ENCODE measurements around the gene USP3.

The USP3 gene

DNA sequence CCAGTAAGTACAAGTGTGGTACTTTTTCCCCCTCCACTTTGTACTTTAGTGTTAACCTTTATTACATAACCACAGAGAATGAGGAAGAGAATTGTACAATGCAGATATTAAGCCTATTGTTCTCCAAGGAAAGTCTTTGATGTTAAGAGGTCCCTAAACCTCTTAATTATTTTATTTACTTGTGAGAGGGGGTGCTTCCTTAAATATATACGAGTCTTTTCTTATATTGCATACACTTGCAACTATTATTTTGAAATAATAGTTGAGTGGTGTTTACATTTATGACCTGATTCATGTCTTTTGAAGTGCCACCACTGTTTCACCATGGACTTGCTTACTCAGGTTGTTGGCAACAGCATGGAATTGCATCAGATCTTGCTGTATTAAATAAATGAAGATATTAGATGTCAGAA, 10.1 kb downstream of the USP3 start:
- Histone ChIP-seq H3K18ac (ENCODE audit: low read length) (no peak overlapping the region), H3K14ac (ENCODE audit: low read length) (no peak overlapping the region), H2AK5ac (ENCODE audit: low read length) (no peak overlapping the region), H3K36me3 (ENCODE audit: control insufficient read depth in 1 of 2, insufficient read depth in 2 of 2, low read length in 2 of 2) (no peaks in the 10 kb centered on the region), H3K79me1 (ENCODE audit: low read length) (no peaks in the 10 kb centered on the region), H3K4me3 (ENCODE audit: low read depth, low read length) (no peak overlapping the region), H4K8ac (ENCODE audit: low read depth, low read length) (no peak overlapping the region), H3K9ac (ENCODE audit: low read length) (no peak overlapping the region), H2BK120ac (ENCODE audit: insufficient read depth, low read length, poor library complexity) (no peak overlapping the region), H3K27ac (ENCODE audit: low read depth, low read length) (no peak overlapping the region), H3K4me1 (ENCODE audit: control insufficient read depth in 1 of 2, insufficient read depth in 2 of 2, low read length in 2 of 2) (peaks cover 0 to 3% of the 10 kb centered on the region in 2 experiments), H3K23ac (ENCODE audit: low read length) (no peak overlapping the region), H3K9me3 (ENCODE audit: insufficient read depth, low read depth, low read length) (no peaks in the 10 kb centered on the region), H4K12ac (ENCODE audit: low read depth, low read length) (no peak overlapping the region), H2BK5ac (ENCODE audit: low read depth, low read length, poor library complexity) (no peak overlapping the region), H3K79me2 (ENCODE audit: control insufficient read depth, insufficient read depth, low read length, poor library complexity) (no peaks in the 10 kb centered on the region), H4K91ac (ENCODE audit: low read depth, low read length) (no peak overlapping the region), H2AFZ (ENCODE audit: insufficient read depth, low read length, poor library complexity) (no peak overlapping the region), H2BK12ac (ENCODE audit: low read length) (no peak overlapping the region), H3K4me2 (ENCODE audit: low read length) (no peak overlapping the region), H3K27me3 (ENCODE audit: insufficient read depth, low read length) (no peaks in the 10 kb centered on the region), H3K4ac (ENCODE audit: low read depth, low read length) (no peak overlapping the region)
- no peak for DNase-seq
- WGBS (ENCODE audit: extremely low coverage, insufficient coverage, insufficient read length), result no CpG with 5 or more reads among the region's 1 CpG

DNA sequence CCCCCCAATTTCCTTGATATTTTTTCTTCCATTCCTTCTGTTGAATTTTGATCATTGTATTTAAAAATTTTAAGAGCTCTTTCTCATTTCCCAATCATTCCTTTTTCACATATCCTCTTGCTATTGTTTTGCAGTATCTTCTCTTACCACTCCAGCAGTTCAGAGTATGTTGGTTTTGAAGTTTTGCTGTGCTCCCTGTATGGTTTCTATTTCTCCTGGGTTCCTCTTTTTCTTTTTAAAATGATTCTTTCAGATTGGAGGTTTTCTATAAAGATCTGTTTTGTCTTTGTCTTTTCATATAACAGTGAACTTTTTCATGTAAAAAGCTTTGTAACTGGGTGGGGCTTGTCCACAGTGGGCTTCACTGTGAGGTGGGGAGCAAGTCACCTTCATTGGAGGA, 12.8 kb downstream of the USP3 start:
- Histone ChIP-seq H3K4me2 (ENCODE audit: low read length) (no peak overlapping the region), H4K8ac (ENCODE audit: low read depth, low read length) (no peak overlapping the region), H3K79me2 (ENCODE audit: control insufficient read depth, insufficient read depth, low read length, poor library complexity) (no peaks in the 10 kb centered on the region), H3K79me1 (ENCODE audit: low read length) (no peaks in the 10 kb centered on the region), H2BK120ac (ENCODE audit: insufficient read depth, low read length, poor library complexity) (no peak overlapping the region), H3K23ac (ENCODE audit: low read length) (no peak overlapping the region), H3K36me3 (ENCODE audit: control insufficient read depth in 1 of 2, insufficient read depth in 2 of 2, low read length in 2 of 2) (no peaks in the 10 kb centered on the region), H2BK12ac (ENCODE audit: low read length) (no peak overlapping the region), H3K27me3 (ENCODE audit: insufficient read depth, low read length) (no peaks in the 10 kb centered on the region), H3K9me3 (ENCODE audit: insufficient read depth, low read depth, low read length) (no peaks in the 10 kb centered on the region), H3K4ac (ENCODE audit: low read depth, low read length) (no peak overlapping the region), H2AFZ (ENCODE audit: insufficient read depth, low read length, poor library complexity) (no peak overlapping the region), H3K9ac (ENCODE audit: low read length) (no peak overlapping the region), H4K12ac (ENCODE audit: low read depth, low read length) (no peak overlapping the region), H3K4me1 (ENCODE audit: control insufficient read depth in 1 of 2, insufficient read depth in 2 of 2, low read length in 2 of 2) (peaks cover 0 to 5% of the 10 kb centered on the region in 2 experiments), H3K14ac (ENCODE audit: low read length) (no peak overlapping the region), H4K91ac (ENCODE audit: low read depth, low read length) (no peak overlapping the region), H3K4me3 (ENCODE audit: low read depth, low read length) (no peak overlapping the region), H3K27ac (ENCODE audit: low read depth, low read length) (no peak overlapping the region), H2AK5ac (ENCODE audit: low read length) (no peak overlapping the region), H3K18ac (ENCODE audit: low read length) (no peak overlapping the region), H2BK5ac (ENCODE audit: low read depth, low read length, poor library complexity) (no peak overlapping the region)
- DNase-seq, result no peak

DNA sequence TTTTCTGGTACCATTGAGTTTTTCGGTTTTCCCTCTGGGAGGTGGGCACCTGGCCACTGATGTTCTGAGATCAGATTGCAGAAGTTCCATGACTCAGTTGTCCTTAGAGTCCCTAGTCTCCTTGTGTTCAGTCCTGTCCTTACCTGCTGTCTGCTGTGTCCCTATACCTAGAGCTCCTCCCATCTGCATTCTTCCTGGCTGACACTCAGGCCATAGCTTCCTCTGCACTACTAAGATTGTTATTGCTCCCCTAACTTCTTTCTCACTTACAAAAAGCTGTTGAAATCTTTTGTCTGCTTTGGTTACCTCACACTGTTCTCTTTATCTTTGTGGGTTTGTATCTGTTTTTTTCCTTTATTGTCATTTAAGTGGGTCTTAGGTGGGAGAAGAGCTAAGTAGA, 13.2 kb downstream of the USP3 start:
- no peak overlapping the region for H2AK5ac ChIP-seq (ENCODE audit: low read length)
- DNase-seq, result peak in 1 of 2 donors; percentile 27
- H4K8ac ChIP-seq (ENCODE audit: low read depth, low read length), result no peak overlapping the region
- H3K9ac ChIP-seq (ENCODE audit: low read length), result no peak overlapping the region
- H4K91ac ChIP-seq (ENCODE audit: low read depth, low read length), result no peak overlapping the region
- no peak overlapping the region for H3K18ac ChIP-seq (ENCODE audit: low read length)
- H3K79me1 ChIP-seq (ENCODE audit: low read length), result no peaks in the 10 kb centered on the region
- H3K9me3 ChIP-seq (ENCODE audit: insufficient read depth, low read depth, low read length), result no peaks in the 10 kb centered on the region
- no CpG with 5 or more reads among the region's 1 CpG for WGBS (ENCODE audit: extremely low coverage, insufficient coverage, insufficient read length)
- H3K23ac ChIP-seq (ENCODE audit: low read length), result no peak overlapping the region
- no peaks in the 10 kb centered on the region for H3K79me2 ChIP-seq (ENCODE audit: control insufficient read depth, insufficient read depth, low read length, poor library complexity)
- H2BK5ac ChIP-seq (ENCODE audit: low read depth, low read length, poor library complexity), result no peak overlapping the region
- no peak overlapping the region for H3K27ac ChIP-seq (ENCODE audit: low read depth, low read length)
- no peaks in the 10 kb centered on the region for H3K36me3 ChIP-seq (ENCODE audit: control insufficient read depth in 1 of 2, insufficient read depth in 2 of 2, low read length in 2 of 2)
- H3K4ac ChIP-seq (ENCODE audit: low read depth, low read length), result no peak overlapping the region
- H2BK120ac ChIP-seq (ENCODE audit: insufficient read depth, low read length, poor library complexity), result no peak overlapping the region
- H3K4me1 ChIP-seq (ENCODE audit: control insufficient read depth in 1 of 2, insufficient read depth in 2 of 2, low read length in 2 of 2), result peaks cover 0 to 5% of the 10 kb centered on the region in 2 experiments
- H3K27me3 ChIP-seq (ENCODE audit: insufficient read depth, low read length), result no peaks in the 10 kb centered on the region
- H2AFZ ChIP-seq (ENCODE audit: insufficient read depth, low read length, poor library complexity), result no peak overlapping the region
- no peak overlapping the region for H3K4me2 ChIP-seq (ENCODE audit: low read length)
- no peak overlapping the region for H3K4me3 ChIP-seq (ENCODE audit: low read depth, low read length)
- no peak overlapping the region for H3K14ac ChIP-seq (ENCODE audit: low read length)
- no peak overlapping the region for H4K12ac ChIP-seq (ENCODE audit: low read depth, low read length)
- H2BK12ac ChIP-seq (ENCODE audit: low read length), result no peak overlapping the region

DNA sequence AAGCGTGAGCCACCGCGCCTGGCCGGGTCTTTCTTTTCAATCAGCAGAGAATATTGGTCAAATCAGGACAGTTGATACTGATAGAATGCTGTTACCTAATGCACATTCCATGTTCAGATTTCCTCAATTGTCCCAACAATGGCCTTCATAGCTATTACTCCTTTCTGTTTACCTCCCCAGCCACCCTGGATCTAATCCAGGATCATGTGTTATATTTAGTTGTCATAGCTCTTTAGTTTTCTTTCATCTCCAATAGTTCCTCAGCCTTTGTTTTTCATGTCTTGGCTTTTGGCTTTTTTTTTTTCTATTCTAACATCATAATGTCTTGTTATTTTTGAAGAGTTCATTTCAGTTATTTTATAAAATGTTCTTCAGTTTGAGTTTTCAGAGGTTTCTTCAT, 14.6 kb downstream of the USP3 start:
- no peak overlapping the region for H3K4ac ChIP-seq (ENCODE audit: low read depth, low read length)
- H2AK5ac ChIP-seq (ENCODE audit: low read length), result no peak overlapping the region
- H3K79me2 ChIP-seq (ENCODE audit: control insufficient read depth, insufficient read depth, low read length, poor library complexity), result no peaks in the 10 kb centered on the region
- H2AFZ ChIP-seq (ENCODE audit: insufficient read depth, low read length, poor library complexity), result no peak overlapping the region
- no peak overlapping the region for H3K4me2 ChIP-seq (ENCODE audit: low read length)
- H3K27ac ChIP-seq (ENCODE audit: low read depth, low read length), result no peak overlapping the region
- H2BK12ac ChIP-seq (ENCODE audit: low read length), result no peak overlapping the region
- H3K14ac ChIP-seq (ENCODE audit: low read length), result no peak overlapping the region
- no peaks in the 10 kb centered on the region for H3K9me3 ChIP-seq (ENCODE audit: insufficient read depth, low read depth, low read length)
- H3K27me3 ChIP-seq (ENCODE audit: insufficient read depth, low read length), result no peaks in the 10 kb centered on the region
- no peaks in the 10 kb centered on the region for H3K79me1 ChIP-seq (ENCODE audit: low read length)
- no peak overlapping the region for H4K12ac ChIP-seq (ENCODE audit: low read depth, low read length)
- H2BK5ac ChIP-seq (ENCODE audit: low read depth, low read length, poor library complexity), result no peak overlapping the region
- peaks cover 0 to 5% of the 10 kb centered on the region in 2 experiments for H3K4me1 ChIP-seq (ENCODE audit: control insufficient read depth in 1 of 2, insufficient read depth in 2 of 2, low read length in 2 of 2)
- no peak overlapping the region for H3K9ac ChIP-seq (ENCODE audit: low read length)
- no peak overlapping the region for H3K23ac ChIP-seq (ENCODE audit: low read length)
- H3K36me3 ChIP-seq (ENCODE audit: control insufficient read depth in 1 of 2, insufficient read depth in 2 of 2, low read length in 2 of 2), result no peaks in the 10 kb centered on the region
- no peak overlapping the region for H3K18ac ChIP-seq (ENCODE audit: low read length)
- WGBS (ENCODE audit: extremely low coverage, insufficient coverage, insufficient read length), result no CpG with 5 or more reads among the region's 4 CpGs
- no peak overlapping the region for H2BK120ac ChIP-seq (ENCODE audit: insufficient read depth, low read length, poor library complexity)
- no peak overlapping the region for H4K8ac ChIP-seq (ENCODE audit: low read depth, low read length)
- no peak overlapping the region for H3K4me3 ChIP-seq (ENCODE audit: low read depth, low read length)
- no peak for DNase-seq
- no peak overlapping the region for H4K91ac ChIP-seq (ENCODE audit: low read depth, low read length)
